H1 (cell line): Measurements from ENCODE around the gene WDR35. TPM values are rescaled to one million over a fixed set of nuclear protein-coding genes. Genes with fewer than 3 reads are reported as not detected.

Source experiments
- CTCF ChIA-PET: fragments of 300-600 bp; sonication (Branson Sonifier 250); formaldehyde crosslinking; loops from one replicate; lab custom pipeline; 2021; ENCODE audit not compliant: partially characterized antibody; lab: Charles Lee
- POLR2A ChIA-PET: fragments of 300-600 bp; sonication (Branson Sonifier 250); formaldehyde crosslinking; loops from one replicate; lab custom pipeline; 2021; ENCODE audit warnings: inconsistent platforms; ENCODE audit not compliant: partially characterized antibody; lab: Charles Lee
- DNase-seq, 2 experiments: peaks; one replicate each; pipeline versions ENCODE4 v3.0.0 to v3.0.0-alpha.2; 2010 to 2022; ENCODE audit warnings: low spot score in 2 of 2, low read depth in 1 of 2, mixed read lengths in 1 of 2
- FAIRE-seq: peaks from 2 replicates; lab custom pipeline; 2011; peaks lifted over from hg19 to GRCh38; lab: Jason Lieb, UNC
- H2AFZ ChIP-seq: 2 replicates; pipeline ENCODE4 v1.8.1; 2012; ENCODE audit warnings: low read length, inconsistent platforms
- H2AK5ac ChIP-seq: 2 replicates; pipeline ENCODE4 v1.6.1; 2013; ENCODE audit warnings: low read depth, low read length
- H2BK120ac ChIP-seq: replicated peaks from 2 replicates; pipeline ENCODE3; 2013; ENCODE audit warnings: low read depth, low read length, inconsistent platforms
- H2BK12ac ChIP-seq: 2 replicates; pipeline ENCODE4 v1.6.1; 2013; ENCODE audit warnings: low read depth, low read length
- H2BK15ac ChIP-seq: 2 replicates; pipeline ENCODE4 v1.6.1; 2013; ENCODE audit warnings: low read length
- H2BK20ac ChIP-seq: 2 replicates; pipeline ENCODE4 v1.6.1; 2013; ENCODE audit warnings: low read length
- H2BK5ac ChIP-seq: 2 replicates; pipeline ENCODE4 v1.6.1; 2013; ENCODE audit warnings: low read depth, low read length
- H3K14ac ChIP-seq: 2 replicates; pipeline ENCODE4 v1.6.1; 2013; ENCODE audit warnings: inconsistent platforms; ENCODE audit not compliant: insufficient read length
- H3K18ac ChIP-seq: 2 replicates; pipeline ENCODE4 v1.6.1; 2013; ENCODE audit warnings: low read length; ENCODE audit errors: extremely low read depth
- H3K23ac ChIP-seq: 2 replicates; pipeline ENCODE4 v1.6.1; 2013; ENCODE audit warnings: inconsistent platforms; ENCODE audit not compliant: insufficient read length
- H3K23me2 ChIP-seq: 2 replicates; pipeline ENCODE4 v1.6.1; 2013; ENCODE audit warnings: low read depth, low read length
- H3K27ac ChIP-seq: 2 replicates; pipeline ENCODE4 v1.6.1; 2011; ENCODE audit warnings: low read depth, low read length, inconsistent platforms
- H3K27me3 ChIP-seq, 4 experiments: replicated peaks in 1 of 4; 1 replicate in 1 of 4; 2 replicates in 3 of 4; pipeline versions ENCODE4 v1.6.1 to v1.8.1; 2011 to 2013; ENCODE audit warnings: low read length in 3 of 4, mild to moderate bottlenecking in 3 of 4, inconsistent platforms in 2 of 4, mixed read lengths in 2 of 4, moderate library complexity in 1 of 4; ENCODE audit not compliant: control insufficient read depth in 3 of 4, insufficient read depth in 3 of 4; ENCODE audit errors: extremely low read depth in 1 of 4
- H3K36me3 ChIP-seq, 4 experiments: 2 replicates each; pipeline versions ENCODE4 v1.6.1 to v1.8.1; 2011 to 2013; ENCODE audit warnings: mild to moderate bottlenecking in 4 of 4, low read length in 3 of 4, moderate library complexity in 2 of 4, control low read depth in 1 of 4, inconsistent platforms in 1 of 4; ENCODE audit not compliant: insufficient read depth in 4 of 4, control insufficient read depth in 2 of 4
- H3K4ac ChIP-seq: replicated peaks from 2 replicates; pipeline ENCODE3; 2013; ENCODE audit warnings: low read length, low read depth, mixed read lengths, inconsistent platforms; ENCODE audit not compliant: insufficient read length
- H3K4me1 ChIP-seq, 4 experiments: replicated peaks in 1 of 4; 1 replicate in 1 of 4; 2 replicates in 3 of 4; pipeline versions ENCODE4 v1.6.1 to v1.8.1; 2011 to 2013; ENCODE audit warnings: low read length in 3 of 4, inconsistent platforms in 2 of 4, mixed read lengths in 1 of 4; ENCODE audit not compliant: insufficient read depth in 4 of 4, control insufficient read depth in 3 of 4
- H3K4me2 ChIP-seq, 2 experiments: 2 replicates each; pipeline versions ENCODE4 v1.6.1 to v1.8.1; 2011 to 2013; ENCODE audit warnings: low read depth in 2 of 2, low read length in 2 of 2, control low read depth in 1 of 2, inconsistent platforms in 1 of 2, mild to moderate bottlenecking in 1 of 2; ENCODE audit not compliant: insufficient read depth in 1 of 2
- H3K4me3 ChIP-seq, 4 experiments: fragments of 200-600, 300-600 bp in 1 of 4; sonication (generic), shearing (Covaris generic), sonication (Bioruptor Twin) in 1 of 4; 2 replicates each; pipeline versions ENCODE4 v1.5.1 to v1.8.1; 2011 to 2016; ENCODE audit warnings: low read length in 4 of 4, low read depth in 3 of 4, control low read depth in 2 of 4, inconsistent platforms in 2 of 4, mild to moderate bottlenecking in 2 of 4, mixed read lengths in 1 of 4, moderate library complexity in 1 of 4; ENCODE audit not compliant: insufficient read depth in 2 of 4; ENCODE audit errors: extremely low read depth in 1 of 4
- H3K56ac ChIP-seq: replicated peaks from 2 replicates; pipeline ENCODE3; 2013; ENCODE audit warnings: low read depth, mild to moderate bottlenecking, mixed read lengths, low read length, inconsistent platforms; ENCODE audit not compliant: insufficient read length
- H3K79me1 ChIP-seq: 2 replicates; pipeline ENCODE4 v1.6.1; 2013; ENCODE audit warnings: low read depth, low read length, control low read depth
- H3K79me2 ChIP-seq, 2 experiments: 2 replicates each; pipeline versions ENCODE4 v1.6.1 to v1.8.1; 2012 to 2013; ENCODE audit warnings: low read length in 2 of 2, mild to moderate bottlenecking in 2 of 2, inconsistent platforms in 1 of 2; ENCODE audit not compliant: insufficient read depth in 2 of 2, control insufficient read depth in 1 of 2
- H3K9ac ChIP-seq, 4 experiments: replicated peaks in 1 of 4; 1 replicate in 1 of 4; 2 replicates in 3 of 4; pipeline versions ENCODE4 v1.6.1 to v1.8.1; 2011 to 2013; ENCODE audit warnings: low read depth in 3 of 4, low read length in 3 of 4, control low read depth in 2 of 4, mild to moderate bottlenecking in 2 of 4, moderate library complexity in 2 of 4, inconsistent platforms in 1 of 4; ENCODE audit errors: extremely low read depth in 1 of 4
- H3K9me3 ChIP-seq, 2 experiments: 2 replicates each; pipeline versions ENCODE4 v1.6.1 to v1.8.1; 2012 to 2013; ENCODE audit warnings: mild to moderate bottlenecking in 2 of 2, moderate library complexity in 2 of 2, control low read depth in 1 of 2, inconsistent platforms in 1 of 2, low read depth in 1 of 2, low read length in 1 of 2, mixed read lengths in 1 of 2; ENCODE audit not compliant: insufficient read depth in 2 of 2
- H4K20me1 ChIP-seq, 2 experiments: replicated peaks in 1 of 2; 2 replicates each; pipeline versions ENCODE3 to v1.8.1; 2011 to 2013; ENCODE audit warnings: inconsistent platforms in 2 of 2, low read length in 2 of 2, mild to moderate bottlenecking in 1 of 2; ENCODE audit not compliant: insufficient read depth in 2 of 2, control insufficient read depth in 1 of 2
- H4K5ac ChIP-seq: 2 replicates; pipeline ENCODE4 v1.6.1; 2013; ENCODE audit warnings: low read length, low read depth, mixed read lengths, inconsistent platforms; ENCODE audit not compliant: insufficient read length
- H4K8ac ChIP-seq: 2 replicates; pipeline ENCODE4 v1.8.0; 2013; ENCODE audit warnings: mild to moderate bottlenecking, moderate library complexity, low read length, inconsistent platforms; ENCODE audit not compliant: insufficient read depth; ENCODE audit errors: extremely low read depth
- H4K91ac ChIP-seq: replicated peaks from 2 replicates; pipeline ENCODE3; 2013; ENCODE audit warnings: low read length, mixed read lengths, inconsistent platforms; ENCODE audit not compliant: insufficient read length
- CBX8 ChIP-seq: fragments of 300-800, 300-1000 bp; sonication (generic); IDR thresholded peaks from 2 replicates; pipeline ENCODE4 v1.7.1; 2016; ENCODE audit warnings: low read depth, low read length, borderline replicate concordance
- CEBPB ChIP-seq: IDR thresholded peaks from 2 replicates; pipeline ENCODE4 v1.6.1; 2012; ENCODE audit warnings: low read depth, low read length
- EGR1 ChIP-seq: IDR thresholded peaks from 2 replicates; pipeline ENCODE4 v1.6.1; 2011; ENCODE audit warnings: low read depth, low read length, borderline replicate concordance
- FOSL1 ChIP-seq: IDR thresholded peaks from 2 replicates; pipeline ENCODE4 v1.6.1; 2011; ENCODE audit warnings: mild to moderate bottlenecking, low read depth, low read length, moderate library complexity; ENCODE audit not compliant: insufficient read depth
- HDAC2 ChIP-seq, 2 experiments: fragments of 300-600 bp in 1 of 2; sonication (generic) in 1 of 2; IDR thresholded peaks; 2 replicates each; pipeline ENCODE4 v1.6.1; 2011 to 2012; ENCODE audit warnings: low read depth in 2 of 2, low read length in 2 of 2, mild to moderate bottlenecking in 2 of 2, moderate library complexity in 2 of 2, borderline replicate concordance in 1 of 2, inconsistent platforms in 1 of 2
- JUND ChIP-seq: IDR thresholded peaks from 2 replicates; pipeline ENCODE4 v1.6.1; 2011; ENCODE audit warnings: mild to moderate bottlenecking, improper control_type of control experiment, low read length
- MAFK ChIP-seq: IDR thresholded peaks from 2 replicates; pipeline ENCODE4 v1.6.1; 2012; ENCODE audit warnings: low read depth, mild to moderate bottlenecking, improper control_type of control experiment, low read length
- NRF1 ChIP-seq: IDR thresholded peaks from 2 replicates; pipeline ENCODE4 v1.6.1; 2011; ENCODE audit warnings: mild to moderate bottlenecking, low read depth, low read length, improper control_type of control experiment
- RNF2 ChIP-seq: fragments of 200-900, 300-1000 bp; sonication (generic); IDR thresholded peaks from 2 replicates; pipeline ENCODE4 v1.7.1; 2016; ENCODE audit warnings: borderline replicate concordance, low read depth, mild to moderate bottlenecking, antibody characterized with exemption, low read length; ENCODE audit not compliant: poor library complexity, severe bottlenecking; ENCODE audit errors: missing control alignments
- SIN3A ChIP-seq, 2 experiments: IDR thresholded peaks in 1 of 2; conservative IDR thresholded peaks in 1 of 2; 2 replicates each; pipeline ENCODE4 v1.6.1; 2011 to 2012; ENCODE audit warnings: low read length in 2 of 2, improper control_type of control experiment in 1 of 2, low read depth in 1 of 2, mild to moderate bottlenecking in 1 of 2
- YY1 ChIP-seq: IDR thresholded peaks from 2 replicates; pipeline ENCODE4 v1.6.1; 2011; ENCODE audit warnings: low read depth, mild to moderate bottlenecking, low read length
- WGBS, 2 experiments: shearing (Covaris generic) in 1 of 2; methylation state at CpG; one replicate each; pipeline versions ENCODE4 v1.1.6 to v1.1.7; 2013 to 2015; ENCODE audit warnings: low lambda C conversion rate in 2 of 2, mixed read lengths in 2 of 2, inconsistent platforms in 1 of 2, low coverage in 1 of 2, missing lambda C conversion rate in 1 of 2; ENCODE audit not compliant: insufficient replicate concordance in 2 of 2, insufficient coverage in 1 of 2, insufficient read length in 1 of 2; ENCODE audit errors: extremely low coverage in 1 of 2, missing lambda C conversion rate in 1 of 2; 5-methylcytosine and 5-hydroxymethylcytosine counted together
- polyA plus RNA-seq, 7 experiments: library from polyadenylated mRNA; depleted of rRNA in 3 of 7; stranded (reverse) in 5 of 7; unstranded in 2 of 7; fragments of >200 nt in 5 of 7; fragments of 200-250 nt in 2 of 7; gene quantifications; 1 replicate in 5 of 7; 2 replicates in 1 of 7; 4 replicates in 1 of 7; pipeline versions ENCODE4 v1.2.1 to v1.2.3, GENCODE V29; 2011 to 2013; ENCODE audit warnings: missing spikeins in 2 of 7, mixed read lengths in 2 of 7
- total RNA-seq: library from RNA; stranded (reverse); fragmentation: NEBNext Ultra II Directional; extraction: Animal tissue kit (Norgen Biotek cat#: 25700); gene quantifications from 2 replicates; pipeline ENCODE4 v1.2.1, GENCODE V29; 2021
- TF ChIP-seq, protein P1 (sequence below): IDR thresholded peaks from 2 replicates; pipeline ENCODE4 v1.6.1; 2012; ENCODE audit warnings: inconsistent platforms

WDR35 gene
- total and polyA plus RNA-seq, 2 of the 8 experiments (the other 6 are each of a cell fraction or from before 2014, with no cell fraction given) = 9.0 to 25.5 TPM

DNA sequence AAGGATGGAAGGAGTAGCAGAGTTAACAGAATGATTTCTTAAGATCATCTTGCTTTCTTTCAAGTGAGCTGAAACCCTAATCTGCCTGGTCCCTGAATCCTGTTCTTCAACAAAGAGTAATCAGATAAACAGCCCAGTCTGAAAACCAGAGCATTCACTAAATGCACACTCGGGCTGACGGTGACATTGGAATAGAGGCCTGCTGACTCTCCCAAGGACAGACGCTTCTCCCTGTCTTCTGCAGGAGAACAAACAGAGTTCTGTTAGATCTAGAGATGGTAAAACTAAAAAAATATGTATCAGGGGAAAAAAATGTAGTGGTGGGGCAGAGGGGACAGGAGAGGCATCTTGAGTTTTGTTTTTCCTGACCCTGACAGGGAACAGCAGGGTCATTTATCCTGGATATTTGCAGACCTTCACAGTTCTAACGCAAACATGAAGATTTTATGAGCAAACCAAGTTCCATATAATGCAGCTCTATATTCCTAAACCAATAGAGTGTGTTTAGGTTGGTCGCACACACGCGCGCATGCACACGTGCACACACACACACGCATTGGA lies 15.2 kb upstream of the WDR35 start:
- H4K91ac ChIP-seq = no peak overlapping the region
- no peaks in the 10 kb centered on the region for H3K27me3 ChIP-seq
- no peak overlapping the region for H2BK120ac ChIP-seq
- no peak overlapping the region for H3K27ac ChIP-seq
- no peak overlapping the region for H2BK12ac ChIP-seq
- ChIA-PET POLR2A (no interaction called here), CTCF (interaction anchor here (0.6 to 3.9 kb wide), 4 partner anchors 8 to 242 kb away, joined by 3 to 45 read pairs (median 3); no protein-coding TSS in a partner anchor)
- no peak overlapping the region for H3K14ac ChIP-seq
- H2AK5ac ChIP-seq = no peak overlapping the region
- DNase-seq (no peak), FAIRE-seq (no peak)
- no peak overlapping the region for H2BK20ac ChIP-seq
- 91% methylated on average over 10 of the region's 10 CpGs; no CpG with 5 or more reads in 1 of the 2 experiments for WGBS, 2 experiments
- H3K9me3 ChIP-seq = no peaks in the 10 kb centered on the region
- H3K18ac ChIP-seq = no peak overlapping the region
- H2BK15ac ChIP-seq = no peak overlapping the region
- H3K4me1 ChIP-seq = no peaks in the 10 kb centered on the region
- no peak overlapping the region for H3K4me2 ChIP-seq
- H2BK5ac ChIP-seq = no peak overlapping the region
- no peak overlapping the region for H3K56ac ChIP-seq
- H4K20me1 ChIP-seq = no peaks in the 10 kb centered on the region
- H2AFZ ChIP-seq = no peak overlapping the region
- no peak overlapping the region for H3K4ac ChIP-seq
- no peak overlapping the region for H3K23ac ChIP-seq
- no peak overlapping the region for H4K8ac ChIP-seq
- H3K4me3 ChIP-seq = no peak overlapping the region
- H3K9ac ChIP-seq = no peak overlapping the region
- 0 out of 8 replicates have a peak, but pooled peaks cover 0 to 2% (median under 1%) of the 10 kb centered on the region in 4 experiments for H3K36me3 ChIP-seq
- H3K79me1 ChIP-seq = no peaks in the 10 kb centered on the region
- H3K23me2 ChIP-seq = no peaks in the 10 kb centered on the region
- H3K79me2 ChIP-seq = no peaks in the 10 kb centered on the region
- H4K5ac ChIP-seq = no peak overlapping the region
- TF ChIP-seq CBX8 (no peak), MAFK (no peak), HDAC2 (IDR thresholded peaks at IDR 0.05; ENCODE audit: borderline replicate concordance in 1 of 2, low read depth in 2 of 2, low read length in 2 of 2) (no peak), JUND (no peak), EGR1 (no peak), NRF1 (no peak), SIN3A (conservative IDR thresholded peaks at IDR 0.05 in 1 of 2, IDR thresholded peaks at IDR 0.05 in 1 of 2; ENCODE audit: low read depth in 1 of 2, low read length in 2 of 2) (no peak), RNF2 (no peak), CEBPB (no peak), YY1 (no peak), FOSL1 (no peak)
- TF ChIP-seq, protein P1, sequence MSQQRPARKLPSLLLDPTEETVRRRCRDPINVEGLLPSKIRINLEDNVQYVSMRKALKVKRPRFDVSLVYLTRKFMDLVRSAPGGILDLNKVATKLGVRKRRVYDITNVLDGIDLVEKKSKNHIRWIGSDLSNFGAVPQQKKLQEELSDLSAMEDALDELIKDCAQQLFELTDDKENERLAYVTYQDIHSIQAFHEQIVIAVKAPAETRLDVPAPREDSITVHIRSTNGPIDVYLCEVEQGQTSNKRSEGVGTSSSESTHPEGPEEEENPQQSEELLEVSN = no peak
